Stimulated activated CD8-positive, alpha-beta memory T cell treated with anti-CD3 and anti-CD28 coated beads, Interleukin-4, amount 100 ng/mL, for 4 hours (primary cell): ENCODE measurements around the gene NLRP1.
"Not testable (repeated sequence)": the region's sequence is repeated elsewhere in the genome, so short reads cannot be mapped to it uniquely, and the experiment has no call there.

ENCODE experiments used
- DNase-seq, 2 donors: peaks; one replicate each; pipeline ENCODE4 v3.0.0-alpha.2; 2020; ENCODE audit warnings: low read depth in 2 of 2, low spot score in 1 of 2

Gene NLRP1

GRCh38 chr17:5587438-5588032, 3.2 kb upstream of the NLRP1 start:
- DNase-seq, result no peak

DNA sequence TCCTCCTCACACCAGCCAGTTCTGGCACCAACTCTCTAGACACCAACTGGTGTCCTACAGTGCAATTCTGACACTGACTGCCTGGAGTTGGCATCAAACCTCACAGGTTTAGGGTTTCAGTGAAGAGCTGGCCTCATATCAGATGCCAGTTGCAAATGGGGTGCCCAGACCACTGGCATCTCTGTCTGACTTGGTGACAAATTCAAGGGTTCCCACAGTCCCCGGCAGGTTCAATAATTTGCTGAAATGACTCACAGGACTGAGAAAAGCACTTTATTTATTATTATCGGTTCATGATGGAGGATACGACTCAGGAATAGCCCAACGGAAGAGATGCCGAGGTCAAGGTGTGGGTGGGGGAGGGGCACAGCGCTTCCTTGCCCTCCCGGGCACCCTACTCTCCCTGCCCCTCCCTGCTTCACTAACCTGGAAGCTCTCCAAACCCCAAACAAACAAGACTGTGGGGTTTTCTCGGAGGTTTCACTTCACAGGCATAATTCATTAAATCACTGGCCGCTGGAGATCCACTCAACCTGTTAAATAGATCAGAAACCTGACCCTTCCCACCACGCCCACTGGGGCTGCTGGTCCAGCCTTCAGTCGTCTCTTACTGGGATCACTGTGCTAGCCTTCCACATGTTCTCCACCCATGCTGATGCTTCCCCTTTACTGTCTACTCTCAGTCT, 1.7 kb upstream of the NLRP1 start:
- DNase-seq, result no peak

DNA sequence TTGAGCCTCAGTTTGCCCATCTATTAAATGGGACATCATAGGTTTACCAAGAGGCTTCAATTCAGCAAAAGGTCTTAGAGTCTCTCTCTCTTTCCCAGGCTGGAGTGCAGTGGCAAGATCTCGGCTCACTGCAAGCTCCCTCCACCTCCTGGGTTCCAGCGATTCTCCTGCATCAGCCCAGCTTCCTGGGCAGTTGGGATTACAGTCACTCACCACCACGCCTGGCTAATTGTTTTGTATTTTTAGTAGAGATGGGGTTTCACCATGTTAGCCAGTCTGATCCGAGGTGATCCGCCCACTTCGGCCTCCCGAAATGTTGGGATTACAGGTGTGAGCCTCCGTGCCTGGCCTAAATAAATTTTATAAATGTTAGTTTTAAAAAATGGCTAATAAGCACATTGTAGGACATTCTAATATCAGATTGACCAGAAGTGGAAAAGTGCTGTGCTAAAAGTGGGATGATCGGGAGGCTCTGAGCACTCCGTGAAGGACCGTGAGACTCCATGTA, 1.0 kb upstream of the NLRP1 start:
- no peak for DNase-seq

DNA sequence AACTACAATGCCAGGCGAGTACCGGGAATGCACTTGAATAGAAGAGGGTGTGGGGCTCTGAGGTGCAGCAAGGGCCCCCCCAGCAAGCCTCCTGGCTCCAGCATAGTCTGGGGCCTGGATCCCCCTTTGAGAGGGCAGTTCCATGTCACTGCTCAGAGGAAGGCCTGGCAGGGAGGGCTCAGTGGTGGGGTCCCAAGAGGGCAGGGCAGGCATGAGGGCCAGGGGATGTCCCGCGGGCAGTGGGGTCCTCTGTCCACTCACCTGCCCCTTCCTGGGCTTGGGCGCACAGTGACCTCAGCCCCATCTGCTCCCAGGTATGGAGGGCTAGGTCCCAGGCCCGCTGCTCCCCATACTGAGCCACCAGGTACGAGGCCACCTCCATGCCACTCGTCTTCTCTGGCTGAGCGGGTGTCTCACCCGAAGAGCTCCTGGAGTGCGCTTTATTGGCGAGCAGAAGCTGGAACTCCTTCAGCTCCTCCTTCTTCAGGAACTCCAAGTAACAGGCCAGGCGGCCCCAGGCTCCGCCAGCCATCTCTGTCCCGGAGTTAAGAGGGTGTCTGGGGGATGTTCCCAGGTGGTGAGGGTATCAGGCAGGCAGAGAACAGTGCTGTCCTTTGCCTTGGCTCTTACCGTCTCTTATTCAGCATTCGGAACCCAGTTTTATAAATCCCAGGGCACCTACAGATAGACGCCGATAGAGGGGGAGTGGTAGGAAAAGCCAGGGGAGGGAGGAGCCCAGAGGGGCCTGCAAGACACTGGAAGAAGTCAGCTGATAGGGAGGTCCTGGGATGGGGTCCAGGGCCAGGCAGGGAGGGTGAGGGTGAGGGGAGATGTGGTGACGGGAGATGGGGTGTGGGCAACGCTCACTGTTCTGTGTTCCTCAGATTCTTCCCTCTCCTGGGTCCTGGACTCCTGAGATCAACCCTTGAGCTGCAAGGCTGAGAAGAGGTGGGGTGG, 605 bp downstream of the NLRP1 start:
- no peak for DNase-seq

GRCh38 chr17:5582209-5583185, 1.8 kb downstream of the NLRP1 start:
- no peak for DNase-seq

DNA sequence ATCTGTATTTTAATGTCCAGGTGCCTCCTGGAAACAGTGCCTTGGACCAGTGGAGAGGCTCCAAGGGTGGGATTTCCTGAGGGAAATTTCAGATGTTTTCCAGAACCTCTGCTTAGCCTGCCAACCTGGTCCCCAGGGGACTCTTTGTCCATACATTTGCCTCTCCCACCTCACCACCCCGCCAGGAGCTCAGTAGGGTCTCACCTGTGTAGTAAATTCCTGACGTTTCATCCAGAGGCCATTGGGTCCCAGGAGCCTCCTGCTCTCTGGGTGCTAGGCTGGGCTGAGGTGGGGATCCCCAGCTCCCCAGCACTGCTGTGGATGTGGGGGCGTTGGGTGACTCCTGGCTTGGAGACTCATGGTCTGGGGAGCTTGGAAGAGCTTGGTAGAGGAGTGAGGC, 2.7 kb downstream of the NLRP1 start:
- no peak for DNase-seq

DNA sequence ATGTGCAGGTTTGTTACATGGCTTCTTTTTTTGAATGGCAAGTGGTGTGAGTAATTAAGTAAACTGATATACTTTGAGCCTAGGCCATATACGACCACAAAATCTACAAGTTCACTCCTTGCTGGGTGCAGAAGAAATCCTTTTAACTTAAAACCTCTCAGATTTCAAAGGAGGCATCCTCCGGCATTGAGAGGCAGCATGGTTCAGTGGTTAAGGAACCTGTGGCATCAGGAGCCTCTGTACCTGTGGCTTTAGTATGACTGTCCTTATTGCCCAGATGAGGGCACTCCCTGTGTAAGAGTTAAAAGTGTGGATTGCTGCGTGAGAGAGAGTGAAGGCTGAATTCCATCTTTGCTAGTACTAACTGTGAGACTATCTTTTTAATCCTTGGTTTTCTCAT, 3.3 kb downstream of the NLRP1 start:
- DNase-seq, result no peak

DNA sequence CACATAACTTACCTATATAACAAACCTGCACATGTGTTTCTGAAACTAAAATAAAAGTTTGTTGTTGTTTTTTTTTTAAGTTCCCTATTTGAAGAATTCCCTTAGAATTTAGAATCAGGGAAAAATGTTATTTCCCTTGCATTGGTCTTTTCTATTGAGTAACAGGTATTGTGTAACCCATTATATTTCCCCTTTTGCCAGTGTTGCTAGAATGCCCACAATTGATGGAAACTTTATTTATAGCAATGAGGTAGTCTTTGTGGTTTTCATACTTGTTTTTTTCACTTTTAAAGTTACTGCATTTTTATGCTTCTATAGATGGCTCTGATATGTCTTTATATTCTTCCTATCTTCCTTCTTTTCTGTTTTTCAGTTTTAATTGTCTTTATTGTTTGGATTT, 3.9 kb downstream of the NLRP1 start:
- no peak for DNase-seq

- DNase-seq, result not testable (repeated sequence)
Observed at GRCh38 chr17:5578768-5579167, 5.5 kb downstream of the NLRP1 start.

- not testable (repeated sequence) for DNase-seq
Observed at GRCh38 chr17:5573017-5573416, 11.3 kb downstream of the NLRP1 start.

DNA sequence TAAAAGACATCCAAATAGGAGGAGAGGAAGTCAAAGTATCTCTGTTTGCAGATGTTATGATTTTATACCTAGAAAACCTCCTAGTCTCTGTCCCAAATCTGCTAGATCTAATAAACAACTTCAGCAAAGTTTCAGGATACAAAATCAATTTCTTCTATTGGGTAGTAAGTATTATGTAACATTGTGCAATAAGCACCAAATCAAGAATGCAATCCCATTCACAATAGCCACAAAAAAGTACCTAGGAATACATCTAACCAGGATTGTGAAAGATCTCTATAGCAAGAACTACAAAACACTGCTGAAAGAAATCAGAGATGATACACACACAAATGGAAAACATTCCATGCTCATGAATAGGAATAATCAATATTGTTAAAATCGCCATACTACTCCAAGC, 13.0 kb downstream of the NLRP1 start:
- no peak for DNase-seq

GRCh38 chr17:5565808-5566207, 18.5 kb downstream of the NLRP1 start:
- DNase-seq, result no peak

DNA sequence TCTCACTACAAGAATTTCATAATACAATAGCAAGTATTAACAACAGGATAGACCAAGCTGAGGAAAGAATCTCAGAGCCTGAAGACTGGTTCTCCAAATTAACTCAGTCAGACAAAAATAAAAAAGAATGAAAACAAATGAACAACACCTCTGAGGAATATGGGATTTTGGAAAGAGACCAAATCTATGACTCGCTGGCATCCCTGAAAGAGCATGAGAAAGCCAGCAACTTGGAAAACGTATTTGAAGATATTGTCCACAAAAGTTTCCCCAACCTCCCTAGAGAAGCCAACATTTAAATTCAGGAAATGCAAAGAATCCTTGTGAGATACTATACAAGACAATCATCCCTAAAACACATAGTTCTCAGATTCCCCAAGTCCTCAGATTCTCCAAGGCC, 20.9 kb downstream of the NLRP1 start:
- DNase-seq, result no peak

- DNase-seq, result no peak
Observed at GRCh38 chr17:5562661-5563360, 21.5 kb downstream of the NLRP1 start.

- DNase-seq, result no peak
Observed at GRCh38 chr17:5561736-5562571, 22.4 kb downstream of the NLRP1 start.

- DNase-seq, result no peak
Observed at GRCh38 chr17:5560361-5560988, 23.8 kb downstream of the NLRP1 start.

- DNase-seq, result no peak
Observed at GRCh38 chr17:5558815-5559785, 25.2 kb downstream of the NLRP1 start.
